Upper lobe of left lung (tissue), 6 donors: ENCODE results near the gene KCNMA1. TPM values are rescaled to one million over a fixed set of nuclear protein-coding genes. Genes with fewer than 3 reads are reported as not detected.

Experiments
- ATAC-seq, 2 donors: fragments of 200-7000 bp; cut with Tn5 transposase; one replicate each; pipeline ENCODE4 v1.9.1; 2022; ENCODE audit warnings: mild to moderate bottlenecking in 2 of 2, moderate library complexity in 2 of 2; ENCODE audit not compliant: low FRiP score in 2 of 2
- DNase-seq, 2 donors: peaks; one replicate each; pipeline ENCODE4 v3.0.0-alpha.2; 2019 to 2020
- H3K27ac ChIP-seq, 4 donors: fragments of 200-600 bp; sonication (generic); one replicate each; pipeline ENCODE4 v1.5.1; 2016 to 2019
- H3K27me3 ChIP-seq, 4 donors: fragments of 200-600 bp; sonication (generic); one replicate each; pipeline ENCODE4 v1.5.1; 2017 to 2019
- H3K36me3 ChIP-seq, 4 donors: fragments of 200-600 bp; sonication (generic); one replicate each; pipeline ENCODE4 v1.5.1; 2016 to 2019
- H3K4me1 ChIP-seq, 4 donors: fragments of 200-600 bp; sonication (generic); one replicate each; pipeline ENCODE4 v1.5.1; 2018 to 2019
- H3K4me3 ChIP-seq, 4 donors: fragments of 200-600 bp; sonication (generic); one replicate each; pipeline ENCODE4 v1.5.1; 2017 to 2019; ENCODE audit warnings: mild to moderate bottlenecking in 2 of 4, moderate library complexity in 1 of 4
- H3K9me3 ChIP-seq, 4 donors: fragments of 200-600 bp; sonication (generic); one replicate each; pipeline ENCODE4 v1.5.1; 2018 to 2019
- EP300 ChIP-seq, 4 donors: sonication (generic); formaldehyde crosslinking; IDR thresholded peaks; one replicate each; pipeline ENCODE4 v1.5.1; 2017; ENCODE audit warnings: antibody characterized with exemption in 4 of 4, control low read depth in 2 of 4
- POLR2A ChIP-seq, 4 donors: fragments of 450-650 bp; IDR thresholded peaks; one replicate each; pipeline ENCODE4 v1.5.1; 2016 to 2017; ENCODE audit warnings: antibody characterized with exemption in 4 of 4, mild to moderate bottlenecking in 2 of 4
- POLR2AphosphoS5 ChIP-seq, 2 donors: sonication (generic); formaldehyde crosslinking; IDR thresholded peaks; one replicate each; pipeline ENCODE4 v1.5.1; 2017; ENCODE audit warnings: antibody characterized with exemption in 2 of 2
- whole genome bisulfite sequencing, 2 donors: methylation state at CpG; one replicate each; pipeline ENCODE4 v1.1.5; 2017 to 2018; 5-methylcytosine and 5-hydroxymethylcytosine counted together
- total RNA-seq, 6 donors: library from RNA; depleted of rRNA in 4 of 6; stranded (reverse); fragments of >200 nt in 4 of 6; gene quantifications; one replicate each; pipeline versions ENCODE4 v1.1.0 to v1.2.1, GENCODE V29; 2016 to 2021
- TF ChIP-seq, protein P1 (sequence below), 6 experiments: fragments of 450-650 bp in 4 of 6; fragments of 200-600 bp in 2 of 6; sonication (generic) in 2 of 6; IDR thresholded peaks; one replicate each; pipeline ENCODE4 v1.5.1; 2016 to 2019; ENCODE audit warnings: antibody characterized with exemption in 6 of 6
- donor health status: DM: no; HTN: no; CAD: no; lungs with moderate emphysema.
- donor health status: DM: no; HTN: yes; CAD: no; lungs with severe emphysema.

KCNMA1 gene
- total RNA-seq, 6 donors from 2014 or later: 5.8 to 107 (median 22.0) TPM

DNA sequence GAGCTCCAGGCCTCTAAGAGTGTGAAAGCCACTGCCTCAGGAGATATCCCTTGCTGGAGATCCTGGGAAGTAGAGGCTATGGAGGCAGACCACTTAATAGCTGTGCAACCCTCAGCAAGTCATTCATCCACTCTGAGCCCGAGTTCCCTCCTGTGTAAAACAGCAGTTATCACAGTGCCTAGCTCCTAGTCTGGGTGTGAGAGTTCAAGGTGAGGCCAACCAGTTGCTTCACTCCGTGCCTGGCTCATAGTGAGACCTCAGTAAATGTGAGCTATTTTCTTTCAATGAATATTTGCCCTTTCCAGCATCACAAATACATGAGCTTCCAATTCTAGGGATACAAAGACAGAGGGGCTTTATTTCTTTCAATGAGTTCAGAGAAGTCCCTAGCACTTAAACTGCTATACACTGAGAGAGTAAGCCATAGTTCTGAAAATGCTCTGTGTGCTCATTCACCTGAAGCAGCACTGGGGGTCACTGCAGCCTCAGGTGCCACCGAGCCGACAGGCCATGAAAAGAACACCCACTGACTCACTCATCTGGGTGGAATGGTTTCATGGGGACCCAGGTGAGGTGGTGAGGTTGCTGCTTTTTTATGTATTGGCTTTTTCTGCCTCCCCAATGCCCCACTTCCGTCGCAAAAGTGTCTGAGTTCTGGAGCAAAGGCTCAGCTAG, 259.8 kb downstream of the KCNMA1 start:
- no peak for TF ChIP-seq POLR2A (IDR thresholded peaks at IDR 0.05)
- TF ChIP-seq, protein P1, sequence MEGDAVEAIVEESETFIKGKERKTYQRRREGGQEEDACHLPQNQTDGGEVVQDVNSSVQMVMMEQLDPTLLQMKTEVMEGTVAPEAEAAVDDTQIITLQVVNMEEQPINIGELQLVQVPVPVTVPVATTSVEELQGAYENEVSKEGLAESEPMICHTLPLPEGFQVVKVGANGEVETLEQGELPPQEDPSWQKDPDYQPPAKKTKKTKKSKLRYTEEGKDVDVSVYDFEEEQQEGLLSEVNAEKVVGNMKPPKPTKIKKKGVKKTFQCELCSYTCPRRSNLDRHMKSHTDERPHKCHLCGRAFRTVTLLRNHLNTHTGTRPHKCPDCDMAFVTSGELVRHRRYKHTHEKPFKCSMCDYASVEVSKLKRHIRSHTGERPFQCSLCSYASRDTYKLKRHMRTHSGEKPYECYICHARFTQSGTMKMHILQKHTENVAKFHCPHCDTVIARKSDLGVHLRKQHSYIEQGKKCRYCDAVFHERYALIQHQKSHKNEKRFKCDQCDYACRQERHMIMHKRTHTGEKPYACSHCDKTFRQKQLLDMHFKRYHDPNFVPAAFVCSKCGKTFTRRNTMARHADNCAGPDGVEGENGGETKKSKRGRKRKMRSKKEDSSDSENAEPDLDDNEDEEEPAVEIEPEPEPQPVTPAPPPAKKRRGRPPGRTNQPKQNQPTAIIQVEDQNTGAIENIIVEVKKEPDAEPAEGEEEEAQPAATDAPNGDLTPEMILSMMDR (IDR thresholded peaks at IDR 0.05): no peak
- no peak for TF ChIP-seq POLR2AphosphoS5 (IDR thresholded peaks at IDR 0.05)
- TF ChIP-seq EP300 (IDR thresholded peaks at IDR 0.05): no peak
- 66 to 89% methylated on average over 4 to 6 of the region's 6 CpGs for WGBS, 2 donors
- DNase-seq: no peak

DNA sequence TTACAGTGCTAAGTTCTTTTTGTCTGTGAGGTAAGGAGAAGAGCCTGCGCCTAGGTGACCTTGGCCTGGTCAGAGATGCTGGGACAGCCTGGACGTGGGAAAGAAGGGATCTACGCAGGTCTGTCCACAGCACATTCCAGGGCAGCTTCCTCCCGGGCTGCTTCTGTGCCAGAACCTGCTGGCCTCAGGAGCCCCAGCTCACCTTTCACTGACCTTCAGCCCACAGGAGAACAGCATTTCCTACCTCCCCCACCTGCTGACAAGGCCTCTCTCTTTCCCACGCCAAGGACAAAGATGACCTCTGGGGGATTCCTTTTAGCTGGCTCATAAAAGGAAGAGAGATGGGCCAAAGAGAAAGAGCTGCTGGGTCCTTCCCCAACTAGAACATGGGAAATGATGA, 260.6 kb downstream of the KCNMA1 start:
- H3K27ac ChIP-seq: no peak overlapping the region

More for the DNA sequence above, 259.8 kb downstream of the KCNMA1 start:
- Histone ChIP-seq H3K4me3 (no peak overlapping the region), H3K27me3 (no peaks in the 10 kb centered on the region), H3K36me3 (no peaks in the 10 kb centered on the region), H3K27ac (no peak overlapping the region), H3K9me3 (no peaks in the 10 kb centered on the region), H3K4me1 (no peaks in the 10 kb centered on the region)
- no peak for ATAC-seq

DNA sequence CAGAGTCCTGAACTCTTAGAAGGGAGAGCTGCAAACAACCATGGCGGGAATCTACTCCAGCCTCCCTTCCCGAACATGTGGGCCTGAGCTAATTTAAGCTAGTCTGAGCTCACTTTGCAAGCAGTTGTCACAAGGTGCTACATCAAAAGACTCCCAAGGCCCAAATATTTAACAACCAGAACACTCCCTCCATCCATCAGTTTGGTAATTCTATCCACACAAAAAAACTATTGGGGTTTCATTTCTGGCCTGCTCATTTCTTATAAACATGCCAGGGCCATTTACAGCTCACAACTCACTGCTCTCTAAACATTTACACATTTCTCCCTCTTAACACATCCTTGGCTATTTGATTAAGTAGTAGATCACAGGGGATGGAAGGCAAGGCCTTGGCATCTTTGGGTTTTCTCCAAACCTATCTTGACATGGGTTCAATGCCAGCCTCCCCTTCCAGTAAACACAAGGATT, 263.4 kb downstream of the KCNMA1 start:
- Histone ChIP-seq H3K27me3 (no peaks in the 10 kb centered on the region), H3K36me3 (no peaks in the 10 kb centered on the region), H3K27ac (no peak overlapping the region), H3K9me3 (no peaks in the 10 kb centered on the region), H3K4me1 (no peaks in the 10 kb centered on the region), H3K4me3 (no peak overlapping the region)
- no peak for DNase-seq
- no peak for TF ChIP-seq POLR2A (IDR thresholded peaks at IDR 0.05)
- TF ChIP-seq POLR2AphosphoS5 (IDR thresholded peaks at IDR 0.05): no peak
- TF ChIP-seq, protein P1 (IDR thresholded peaks at IDR 0.05): no peak
- no peak for ATAC-seq
- 73 to 84% methylated on average over 2 of the region's 2 CpGs for WGBS, 2 donors

More for the DNA sequence above, 260.6 kb downstream of the KCNMA1 start:
- Histone ChIP-seq H3K4me1 (no peaks in the 10 kb centered on the region), H3K4me3 (no peak overlapping the region), H3K36me3 (no peaks in the 10 kb centered on the region), H3K9me3 (no peaks in the 10 kb centered on the region), H3K27me3 (no peaks in the 10 kb centered on the region)
- ATAC-seq (no peak), DNase-seq (no peak)
- TF ChIP-seq POLR2AphosphoS5 (IDR thresholded peaks at IDR 0.05): no peak
- TF ChIP-seq EP300 (IDR thresholded peaks at IDR 0.05): no peak
- TF ChIP-seq, protein P1 (IDR thresholded peaks at IDR 0.05): no peak
- TF ChIP-seq POLR2A (IDR thresholded peaks at IDR 0.05): no peak
- whole genome bisulfite sequencing, 2 donors: 75 to 88% methylated on average over 5 of the region's 5 CpGs

DNA sequence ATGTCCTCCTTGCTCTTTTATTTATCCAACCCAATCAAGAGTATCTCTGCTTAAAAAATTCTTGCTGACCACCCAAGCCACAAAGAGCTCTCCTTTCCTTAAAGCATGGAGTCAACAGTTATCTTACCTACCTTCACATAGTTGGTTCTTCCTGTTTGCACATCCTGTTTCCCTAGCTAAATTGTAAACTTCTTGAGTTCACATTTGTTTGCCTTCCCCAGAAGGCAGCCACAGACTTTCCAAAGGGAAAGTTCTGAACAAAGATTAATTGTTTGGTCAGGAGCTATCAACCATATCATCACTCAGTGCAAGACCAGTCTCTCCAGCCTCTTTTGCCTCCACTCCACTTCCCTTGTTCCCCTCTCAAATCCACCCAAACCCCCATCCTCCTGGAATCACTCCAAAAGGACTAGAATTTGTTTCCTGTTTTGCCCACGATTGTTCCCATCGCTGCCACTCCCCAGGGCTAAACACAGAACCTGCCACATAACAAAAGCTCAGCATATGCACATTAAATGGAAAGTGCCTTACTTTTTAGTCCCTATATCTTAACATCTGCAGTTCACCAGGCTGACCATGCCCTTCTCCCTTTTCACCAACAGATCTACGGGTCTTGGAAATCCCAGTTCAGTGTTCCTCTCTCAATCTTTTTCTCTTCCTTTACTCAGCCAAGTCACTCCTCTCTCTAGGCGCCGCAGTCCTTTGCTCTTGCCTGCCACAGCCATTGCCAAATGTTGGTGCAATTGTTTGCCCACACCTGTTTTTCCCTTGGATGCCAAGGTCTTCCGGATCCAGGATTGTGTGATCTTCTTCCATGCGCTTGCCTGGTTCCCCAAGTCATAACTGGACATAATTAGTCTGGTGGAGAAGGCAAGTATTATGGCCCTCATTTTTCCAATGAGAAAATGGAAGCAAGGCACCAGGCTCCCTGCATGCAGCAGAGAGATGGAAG, 265.5 kb downstream of the KCNMA1 start:
- no peak for DNase-seq
- no peaks in the 10 kb centered on the region for H3K27me3 ChIP-seq
- no peaks in the 10 kb centered on the region for H3K4me1 ChIP-seq
- H3K27ac ChIP-seq: no peak overlapping the region
- 67 to 70% methylated on average over 7 of the region's 7 CpGs for WGBS, 2 donors
- H3K9me3 ChIP-seq: no peaks in the 10 kb centered on the region
- H3K36me3 ChIP-seq: no peaks in the 10 kb centered on the region
- ATAC-seq: no peak
- no peak for TF ChIP-seq EP300 (IDR thresholded peaks at IDR 0.05)
- no peak overlapping the region for H3K4me3 ChIP-seq

DNA sequence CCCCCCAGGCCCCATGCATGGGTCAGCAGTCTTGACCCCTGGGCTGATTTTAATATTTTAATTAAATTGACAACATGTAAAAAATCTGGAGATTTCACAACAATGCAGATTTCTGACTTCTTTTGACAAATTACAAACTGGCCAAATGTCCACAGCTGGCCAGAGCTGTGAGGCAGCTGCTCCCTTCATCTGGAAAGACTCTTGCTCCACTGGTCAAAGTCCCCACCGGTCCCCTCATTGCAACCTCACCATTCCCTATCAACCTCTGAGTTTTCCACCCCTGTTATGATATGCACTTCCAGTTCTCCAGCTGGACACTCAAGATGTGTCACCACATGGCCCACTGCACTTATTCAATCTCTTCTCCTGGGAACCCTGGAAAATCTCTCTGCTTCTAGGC, 266.2 kb downstream of the KCNMA1 start:
- H3K4me3 ChIP-seq: no peak overlapping the region
- H3K36me3 ChIP-seq: no peaks in the 10 kb centered on the region
- no peak overlapping the region for H3K27ac ChIP-seq
- WGBS, 2 donors: 68 to 80% methylated on average over 1 of the region's 1 CpG
- no peaks in the 10 kb centered on the region for H3K4me1 ChIP-seq
- ATAC-seq (no peak), DNase-seq (no peak)
- no peaks in the 10 kb centered on the region for H3K27me3 ChIP-seq
- TF ChIP-seq, protein P1 (IDR thresholded peaks at IDR 0.05): no peak
- TF ChIP-seq EP300 (IDR thresholded peaks at IDR 0.05): no peak
- H3K9me3 ChIP-seq: no peaks in the 10 kb centered on the region
